GM23338 (cell line): ENCODE data around the gene SLC8A1.

Experiments
- CREB1 ChIP-seq: fragments of 250-450 bp; sonication (Bioruptor Pico); IDR thresholded peaks from 2 replicates; pipeline ENCODE4 v1.5.0; 2020; ENCODE audit warnings: low read depth, mild to moderate bottlenecking, moderate library complexity
- EZH2 ChIP-seq: fragments of 200-600 bp; sonication (generic); IDR thresholded peaks from one replicate; pipeline ENCODE4 v1.8.0; 2017; ENCODE audit warnings: antibody characterized with exemption, mild to moderate bottlenecking, low read depth; ENCODE audit not compliant: unreplicated experiment
- EZH2phosphoT487 ChIP-seq: fragments of 200-600 bp; sonication (generic); IDR thresholded peaks from one replicate; pipeline ENCODE4 v1.8.1; 2018; ENCODE audit warnings: antibody characterized with exemption; ENCODE audit not compliant: unreplicated experiment
- JUNB ChIP-seq: IDR thresholded peaks from one replicate; pipeline ENCODE4 v1.6.1; 2016; ENCODE audit warnings: antibody characterized with exemption; ENCODE audit not compliant: unreplicated experiment
- NANOG ChIP-seq: IDR thresholded peaks from 2 replicates; pipeline ENCODE4 v1.6.1; 2016; ENCODE audit warnings: antibody characterized with exemption, borderline replicate concordance
- POLR2AphosphoS5 ChIP-seq: IDR thresholded peaks from 2 replicates; pipeline ENCODE4 v1.6.1; 2016; ENCODE audit warnings: antibody characterized with exemption, low read depth
- STAT1 ChIP-seq: IDR thresholded peaks from one replicate; pipeline ENCODE4 v1.6.1; 2016; ENCODE audit warnings: antibody characterized with exemption; ENCODE audit not compliant: unreplicated experiment
- ZNF114 ChIP-seq: fragments of 250-450 bp; sonication (Bioruptor Pico); IDR thresholded peaks from 2 replicates; pipeline ENCODE4 v1.5.0; 2020; ENCODE audit warnings: mild to moderate bottlenecking, moderate library complexity
- ZNF331 ChIP-seq: fragments of 250-450 bp; sonication (Bioruptor Pico); IDR thresholded peaks from 2 replicates; pipeline ENCODE4 v1.5.0; 2020; ENCODE audit warnings: low read depth, mild to moderate bottlenecking, moderate library complexity
- TF ChIP-seq, protein P1 (sequence below), 2 experiments: fragments of 200-600 bp in 1 of 2; sonication (generic) in 1 of 2; conservative IDR thresholded peaks; 2 replicates each; pipeline versions ENCODE4 v1.5.1 to v1.6.1; 2016 to 2017; ENCODE audit warnings: antibody characterized with exemption in 2 of 2, low read depth in 2 of 2, mild to moderate bottlenecking in 2 of 2, moderate library complexity in 1 of 2
- TF ChIP-seq, protein P2 (sequence below): IDR thresholded peaks from one replicate; pipeline ENCODE4 v1.6.1; 2018; ENCODE audit warnings: antibody characterized with exemption; ENCODE audit not compliant: unreplicated experiment
- TF ChIP-seq, protein P3 (sequence below): IDR thresholded peaks from 2 replicates; pipeline ENCODE4 v1.6.1; 2016; ENCODE audit warnings: antibody characterized with exemption
- TF ChIP-seq, protein P4 (sequence below): fragments of 250-450 bp; sonication (Bioruptor Pico); IDR thresholded peaks from 2 replicates; pipeline ENCODE4 v1.5.0; 2020; ENCODE audit warnings: mild to moderate bottlenecking, moderate library complexity

DNA sequence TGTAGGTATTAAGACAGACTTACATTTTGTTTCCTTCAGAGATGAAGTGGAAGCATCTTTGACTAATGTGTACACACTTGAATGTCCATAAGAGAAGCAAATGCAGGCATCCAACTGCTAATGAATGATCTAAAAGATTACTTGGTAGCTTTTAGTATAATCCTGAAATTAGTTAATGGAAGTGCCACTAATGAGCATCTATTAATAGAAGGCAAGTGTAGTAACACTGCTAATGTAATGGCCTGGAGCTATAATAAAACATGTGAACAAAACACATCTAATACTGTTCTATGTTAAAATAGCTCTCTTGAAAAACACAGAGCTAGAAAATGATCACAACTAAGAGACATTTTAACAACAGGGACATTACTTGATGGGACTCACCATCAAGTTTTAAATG lies 225.3 kb downstream of the SLC8A1 start:
- TF ChIP-seq, protein P1, sequence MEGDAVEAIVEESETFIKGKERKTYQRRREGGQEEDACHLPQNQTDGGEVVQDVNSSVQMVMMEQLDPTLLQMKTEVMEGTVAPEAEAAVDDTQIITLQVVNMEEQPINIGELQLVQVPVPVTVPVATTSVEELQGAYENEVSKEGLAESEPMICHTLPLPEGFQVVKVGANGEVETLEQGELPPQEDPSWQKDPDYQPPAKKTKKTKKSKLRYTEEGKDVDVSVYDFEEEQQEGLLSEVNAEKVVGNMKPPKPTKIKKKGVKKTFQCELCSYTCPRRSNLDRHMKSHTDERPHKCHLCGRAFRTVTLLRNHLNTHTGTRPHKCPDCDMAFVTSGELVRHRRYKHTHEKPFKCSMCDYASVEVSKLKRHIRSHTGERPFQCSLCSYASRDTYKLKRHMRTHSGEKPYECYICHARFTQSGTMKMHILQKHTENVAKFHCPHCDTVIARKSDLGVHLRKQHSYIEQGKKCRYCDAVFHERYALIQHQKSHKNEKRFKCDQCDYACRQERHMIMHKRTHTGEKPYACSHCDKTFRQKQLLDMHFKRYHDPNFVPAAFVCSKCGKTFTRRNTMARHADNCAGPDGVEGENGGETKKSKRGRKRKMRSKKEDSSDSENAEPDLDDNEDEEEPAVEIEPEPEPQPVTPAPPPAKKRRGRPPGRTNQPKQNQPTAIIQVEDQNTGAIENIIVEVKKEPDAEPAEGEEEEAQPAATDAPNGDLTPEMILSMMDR (conservative IDR thresholded peaks at IDR 0.05; ENCODE audit: low read depth in 2 of 2), result no peak
- TF ChIP-seq, protein P2, sequence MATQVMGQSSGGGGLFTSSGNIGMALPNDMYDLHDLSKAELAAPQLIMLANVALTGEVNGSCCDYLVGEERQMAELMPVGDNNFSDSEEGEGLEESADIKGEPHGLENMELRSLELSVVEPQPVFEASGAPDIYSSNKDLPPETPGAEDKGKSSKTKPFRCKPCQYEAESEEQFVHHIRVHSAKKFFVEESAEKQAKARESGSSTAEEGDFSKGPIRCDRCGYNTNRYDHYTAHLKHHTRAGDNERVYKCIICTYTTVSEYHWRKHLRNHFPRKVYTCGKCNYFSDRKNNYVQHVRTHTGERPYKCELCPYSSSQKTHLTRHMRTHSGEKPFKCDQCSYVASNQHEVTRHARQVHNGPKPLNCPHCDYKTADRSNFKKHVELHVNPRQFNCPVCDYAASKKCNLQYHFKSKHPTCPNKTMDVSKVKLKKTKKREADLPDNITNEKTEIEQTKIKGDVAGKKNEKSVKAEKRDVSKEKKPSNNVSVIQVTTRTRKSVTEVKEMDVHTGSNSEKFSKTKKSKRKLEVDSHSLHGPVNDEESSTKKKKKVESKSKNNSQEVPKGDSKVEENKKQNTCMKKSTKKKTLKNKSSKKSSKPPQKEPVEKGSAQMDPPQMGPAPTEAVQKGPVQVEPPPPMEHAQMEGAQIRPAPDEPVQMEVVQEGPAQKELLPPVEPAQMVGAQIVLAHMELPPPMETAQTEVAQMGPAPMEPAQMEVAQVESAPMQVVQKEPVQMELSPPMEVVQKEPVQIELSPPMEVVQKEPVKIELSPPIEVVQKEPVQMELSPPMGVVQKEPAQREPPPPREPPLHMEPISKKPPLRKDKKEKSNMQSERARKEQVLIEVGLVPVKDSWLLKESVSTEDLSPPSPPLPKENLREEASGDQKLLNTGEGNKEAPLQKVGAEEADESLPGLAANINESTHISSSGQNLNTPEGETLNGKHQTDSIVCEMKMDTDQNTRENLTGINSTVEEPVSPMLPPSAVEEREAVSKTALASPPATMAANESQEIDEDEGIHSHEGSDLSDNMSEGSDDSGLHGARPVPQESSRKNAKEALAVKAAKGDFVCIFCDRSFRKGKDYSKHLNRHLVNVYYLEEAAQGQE, result no peak
- TF ChIP-seq POLR2AphosphoS5, result no peak
- no peak for TF ChIP-seq EZH2
- no peak for TF ChIP-seq EZH2phosphoT487
- TF ChIP-seq, protein P3, sequence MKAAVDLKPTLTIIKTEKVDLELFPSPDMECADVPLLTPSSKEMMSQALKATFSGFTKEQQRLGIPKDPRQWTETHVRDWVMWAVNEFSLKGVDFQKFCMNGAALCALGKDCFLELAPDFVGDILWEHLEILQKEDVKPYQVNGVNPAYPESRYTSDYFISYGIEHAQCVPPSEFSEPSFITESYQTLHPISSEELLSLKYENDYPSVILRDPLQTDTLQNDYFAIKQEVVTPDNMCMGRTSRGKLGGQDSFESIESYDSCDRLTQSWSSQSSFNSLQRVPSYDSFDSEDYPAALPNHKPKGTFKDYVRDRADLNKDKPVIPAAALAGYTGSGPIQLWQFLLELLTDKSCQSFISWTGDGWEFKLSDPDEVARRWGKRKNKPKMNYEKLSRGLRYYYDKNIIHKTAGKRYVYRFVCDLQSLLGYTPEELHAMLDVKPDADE, result no peak
- no peak for TF ChIP-seq JUNB
- no peak for TF ChIP-seq ZNF331
- no peak for TF ChIP-seq CREB1
- no peak for TF ChIP-seq NANOG
- no peak for TF ChIP-seq STAT1
- TF ChIP-seq ZNF114 (CRISPR knock-in tag), result no peak
- TF ChIP-seq, protein P4, sequence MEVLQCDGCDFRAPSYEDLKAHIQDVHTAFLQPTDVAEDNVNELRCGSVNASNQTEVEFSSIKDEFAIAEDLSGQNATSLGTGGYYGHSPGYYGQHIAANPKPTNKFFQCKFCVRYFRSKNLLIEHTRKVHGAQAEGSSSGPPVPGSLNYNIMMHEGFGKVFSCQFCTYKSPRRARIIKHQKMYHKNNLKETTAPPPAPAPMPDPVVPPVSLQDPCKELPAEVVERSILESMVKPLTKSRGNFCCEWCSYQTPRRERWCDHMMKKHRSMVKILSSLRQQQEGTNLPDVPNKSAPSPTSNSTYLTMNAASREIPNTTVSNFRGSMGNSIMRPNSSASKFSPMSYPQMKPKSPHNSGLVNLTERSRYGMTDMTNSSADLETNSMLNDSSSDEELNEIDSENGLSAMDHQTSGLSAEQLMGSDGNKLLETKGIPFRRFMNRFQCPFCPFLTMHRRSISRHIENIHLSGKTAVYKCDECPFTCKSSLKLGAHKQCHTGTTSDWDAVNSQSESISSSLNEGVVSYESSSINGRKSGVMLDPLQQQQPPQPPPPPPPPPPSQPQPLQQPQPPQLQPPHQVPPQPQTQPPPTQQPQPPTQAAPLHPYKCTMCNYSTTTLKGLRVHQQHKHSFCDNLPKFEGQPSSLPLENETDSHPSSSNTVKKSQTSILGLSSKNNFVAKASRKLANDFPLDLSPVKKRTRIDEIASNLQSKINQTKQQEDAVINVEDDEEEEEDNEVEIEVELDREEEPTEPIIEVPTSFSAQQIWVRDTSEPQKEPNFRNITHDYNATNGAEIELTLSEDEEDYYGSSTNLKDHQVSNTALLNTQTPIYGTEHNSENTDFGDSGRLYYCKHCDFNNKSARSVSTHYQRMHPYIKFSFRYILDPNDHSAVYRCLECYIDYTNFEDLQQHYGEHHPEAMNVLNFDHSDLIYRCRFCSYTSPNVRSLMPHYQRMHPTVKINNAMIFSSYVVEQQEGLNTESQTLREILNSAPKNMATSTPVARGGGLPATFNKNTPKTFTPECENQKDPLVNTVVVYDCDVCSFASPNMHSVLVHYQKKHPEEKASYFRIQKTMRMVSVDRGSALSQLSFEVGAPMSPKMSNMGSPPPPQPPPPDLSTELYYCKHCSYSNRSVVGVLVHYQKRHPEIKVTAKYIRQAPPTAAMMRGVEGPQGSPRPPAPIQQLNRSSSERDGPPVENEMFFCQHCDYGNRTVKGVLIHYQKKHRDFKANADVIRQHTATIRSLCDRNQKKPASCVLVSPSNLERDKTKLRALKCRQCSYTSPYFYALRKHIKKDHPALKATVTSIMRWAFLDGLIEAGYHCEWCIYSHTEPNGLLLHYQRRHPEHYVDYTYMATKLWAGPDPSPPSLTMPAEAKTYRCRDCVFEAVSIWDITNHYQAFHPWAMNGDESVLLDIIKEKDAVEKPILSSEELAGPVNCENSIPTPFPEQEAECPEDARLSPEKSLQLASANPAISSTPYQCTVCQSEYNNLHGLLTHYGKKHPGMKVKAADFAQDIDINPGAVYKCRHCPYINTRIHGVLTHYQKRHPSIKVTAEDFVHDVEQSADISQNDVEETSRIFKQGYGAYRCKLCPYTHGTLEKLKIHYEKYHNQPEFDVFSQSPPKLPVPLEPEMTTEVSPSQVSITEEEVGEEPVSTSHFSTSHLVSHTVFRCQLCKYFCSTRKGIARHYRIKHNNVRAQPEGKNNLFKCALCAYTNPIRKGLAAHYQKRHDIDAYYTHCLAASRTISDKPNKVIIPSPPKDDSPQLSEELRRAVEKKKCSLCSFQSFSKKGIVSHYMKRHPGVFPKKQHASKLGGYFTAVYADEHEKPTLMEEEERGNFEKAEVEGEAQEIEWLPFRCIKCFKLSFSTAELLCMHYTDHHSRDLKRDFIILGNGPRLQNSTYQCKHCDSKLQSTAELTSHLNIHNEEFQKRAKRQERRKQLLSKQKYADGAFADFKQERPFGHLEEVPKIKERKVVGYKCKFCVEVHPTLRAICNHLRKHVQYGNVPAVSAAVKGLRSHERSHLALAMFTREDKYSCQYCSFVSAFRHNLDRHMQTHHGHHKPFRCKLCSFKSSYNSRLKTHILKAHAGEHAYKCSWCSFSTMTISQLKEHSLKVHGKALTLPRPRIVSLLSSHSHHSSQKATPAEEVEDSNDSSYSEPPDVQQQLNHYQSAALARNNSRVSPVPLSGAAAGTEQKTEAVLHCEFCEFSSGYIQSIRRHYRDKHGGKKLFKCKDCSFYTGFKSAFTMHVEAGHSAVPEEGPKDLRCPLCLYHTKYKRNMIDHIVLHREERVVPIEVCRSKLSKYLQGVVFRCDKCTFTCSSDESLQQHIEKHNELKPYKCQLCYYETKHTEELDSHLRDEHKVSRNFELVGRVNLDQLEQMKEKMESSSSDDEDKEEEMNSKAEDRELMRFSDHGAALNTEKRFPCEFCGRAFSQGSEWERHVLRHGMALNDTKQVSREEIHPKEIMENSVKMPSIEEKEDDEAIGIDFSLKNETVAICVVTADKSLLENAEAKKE (CRISPR knock-in tag), result no peak
